IPS-18c (cell line): Measurements from ENCODE around the gene MS4A6E.
"Not testable (repeated sequence)": the region's sequence is repeated elsewhere in the genome, so short reads cannot be mapped to it uniquely, and the experiment has no call there.

ENCODE experiments used
- H3K4me3 ChIP-seq: 2 replicates; pipeline ENCODE4 v1.7.0; 2013; ENCODE audit warnings: low read depth, mild to moderate bottlenecking, low read length, moderate library complexity; ENCODE audit not compliant: insufficient read depth
- H3K9me3 ChIP-seq: one replicate; pipeline ENCODE4 v1.6.1; 2013; ENCODE audit warnings: mild to moderate bottlenecking, low read length, moderate library complexity; ENCODE audit not compliant: control insufficient read depth, insufficient read depth

MS4A6E gene

DNA sequence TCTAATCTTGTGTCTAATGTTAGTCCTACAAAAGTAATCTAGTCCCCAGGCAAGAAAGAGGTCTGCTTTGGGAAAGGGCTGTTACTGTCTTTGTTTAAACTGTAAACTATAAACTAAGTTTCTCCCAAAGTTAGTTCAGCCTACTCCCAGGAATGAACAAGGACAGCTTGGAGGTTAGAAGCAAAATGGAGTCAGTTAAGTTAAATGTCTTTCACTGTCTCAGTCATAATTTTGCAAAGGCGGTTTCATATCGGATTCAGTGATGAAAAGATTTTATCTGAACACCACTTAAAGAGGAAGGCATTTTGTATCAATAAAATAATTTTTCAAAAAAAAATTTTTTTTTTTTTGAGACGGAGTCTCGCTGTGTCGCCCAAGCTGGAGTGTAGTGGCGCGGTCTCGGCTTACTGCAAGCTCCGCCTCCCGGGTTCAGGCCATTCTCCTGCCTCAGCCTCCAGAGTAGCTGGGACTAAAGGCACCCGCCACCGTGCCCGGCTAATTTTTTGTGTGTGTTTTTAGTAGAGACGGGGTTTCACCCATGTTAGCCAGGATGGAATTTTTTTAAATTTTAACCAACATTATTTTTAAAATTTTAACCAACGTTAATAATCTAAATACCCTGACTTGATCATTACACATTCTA is 39.3 kb downstream of the MS4A6E start:
- not testable (repeated sequence) for H3K9me3 ChIP-seq, H3K4me3 ChIP-seq

GRCh38 chr11:60367009-60367408 is 40.0 kb downstream of the MS4A6E start:
- Histone ChIP-seq H3K4me3 (no peak overlapping the region), H3K9me3 (no peaks in the 10 kb centered on the region)

- H3K4me3 ChIP-seq: no peak overlapping the region
Measured at GRCh38 chr11:60367896-60368295, 40.8 kb downstream of the MS4A6E start.

DNA sequence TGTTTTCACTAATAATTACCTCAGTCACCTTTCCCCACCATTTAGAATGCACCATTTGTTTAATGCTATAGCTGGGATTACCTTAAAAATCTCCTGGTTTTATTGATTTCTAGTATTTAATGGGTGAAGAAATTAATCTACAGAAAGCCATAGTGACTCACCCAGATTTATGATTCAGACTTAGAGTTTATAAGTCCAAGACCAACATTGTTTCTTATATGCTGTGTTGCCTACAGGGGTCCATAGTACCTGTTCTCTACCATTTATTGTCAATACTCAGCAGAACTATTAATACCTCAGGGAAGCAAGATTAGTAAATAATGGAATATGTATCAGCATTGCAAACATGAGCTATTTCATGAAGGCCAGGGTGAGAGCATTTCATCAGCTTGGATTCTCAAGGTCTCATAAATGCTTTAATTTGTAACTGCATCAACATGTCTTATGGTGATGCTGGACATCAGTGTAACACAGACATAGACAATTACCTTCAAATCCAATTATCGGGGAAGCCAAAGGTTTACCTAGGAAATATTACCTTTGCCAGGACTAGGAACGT is 43.3 kb downstream of the MS4A6E start:
- H3K4me3 ChIP-seq: no peak overlapping the region

More at GRCh38 chr11:60367896-60368295, 40.8 kb downstream of the MS4A6E start:
- no peaks in the 10 kb centered on the region for H3K9me3 ChIP-seq

GRCh38 chr11:60370811-60371298 is 43.8 kb downstream of the MS4A6E start:
- no peak overlapping the region for H3K4me3 ChIP-seq
- H3K9me3 ChIP-seq: no peaks in the 10 kb centered on the region

More for the DNA sequence above, 43.3 kb downstream of the MS4A6E start:
- no peaks in the 10 kb centered on the region for H3K9me3 ChIP-seq

GRCh38 chr11:60371386-60371785 is 44.3 kb downstream of the MS4A6E start:
- Histone ChIP-seq H3K9me3 (no peaks in the 10 kb centered on the region), H3K4me3 (no peak overlapping the region)

GRCh38 chr11:60371854-60372253 is 44.8 kb downstream of the MS4A6E start:
- Histone ChIP-seq H3K4me3 (no peak overlapping the region), H3K9me3 (no peaks in the 10 kb centered on the region)

- Histone ChIP-seq H3K4me3 (no peak overlapping the region), H3K9me3 (no peaks in the 10 kb centered on the region)
Measured at GRCh38 chr11:60372767-60373166, 45.7 kb downstream of the MS4A6E start.

DNA sequence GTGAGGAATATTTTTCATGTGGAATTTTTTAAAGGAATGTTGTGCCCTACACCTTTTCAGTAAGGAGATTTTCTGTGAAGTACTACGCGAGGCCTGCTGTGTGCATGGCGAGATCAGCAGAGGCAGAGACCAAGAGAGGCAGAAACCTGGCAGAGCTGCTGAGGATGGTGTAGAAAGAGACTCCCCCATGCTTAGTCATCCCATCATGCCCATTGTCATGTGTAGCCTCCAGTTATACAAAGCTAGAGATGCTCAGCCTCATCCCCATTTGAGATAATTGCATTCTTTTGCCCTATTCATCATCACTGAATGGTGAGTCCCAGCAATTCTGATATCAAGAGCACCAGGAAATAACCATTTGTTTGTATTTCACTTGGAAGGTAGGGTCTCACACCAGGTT is 48.3 kb downstream of the MS4A6E start:
- no peaks in the 10 kb centered on the region for H3K9me3 ChIP-seq
- no peak overlapping the region for H3K4me3 ChIP-seq

GRCh38 chr11:60376601-60377000 is 49.5 kb downstream of the MS4A6E start:
- no peak overlapping the region for H3K4me3 ChIP-seq

DNA sequence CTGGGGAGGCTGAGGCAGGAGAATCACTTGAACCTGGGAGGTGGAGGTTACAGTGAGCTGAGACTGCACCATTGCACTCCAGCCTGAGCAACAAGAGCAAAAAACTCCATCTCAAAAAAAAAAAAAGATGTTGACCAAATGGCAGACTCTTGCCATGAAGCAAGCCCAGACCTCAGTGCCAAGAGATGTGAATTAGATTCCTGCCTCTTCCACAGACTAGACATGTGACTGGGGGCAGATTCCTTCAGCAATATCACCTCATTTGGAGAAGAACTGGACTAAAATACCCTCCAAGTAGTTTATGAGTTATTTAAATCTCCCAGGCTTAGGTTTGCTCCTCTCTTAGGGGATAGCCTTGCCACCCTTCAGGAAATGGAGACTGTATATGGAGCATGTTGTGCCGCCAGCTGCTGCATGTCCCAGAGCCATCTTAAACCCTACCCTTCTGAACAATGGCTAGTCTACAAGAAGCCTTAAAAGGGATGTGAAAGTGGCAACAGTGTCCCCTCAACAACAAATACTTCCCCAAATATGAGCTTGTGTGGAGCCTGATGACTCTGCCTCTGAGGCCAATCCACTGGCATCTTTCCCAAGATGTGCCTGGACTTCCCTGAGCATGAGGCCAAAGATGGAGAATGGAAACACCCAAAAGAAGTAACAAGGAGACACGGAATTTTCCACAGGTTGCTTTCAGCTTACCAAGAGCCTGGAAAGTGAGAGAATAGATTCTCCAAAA is 50.5 kb downstream of the MS4A6E start:
- H3K4me3 ChIP-seq: no peak overlapping the region
- H3K9me3 ChIP-seq: no peaks in the 10 kb centered on the region

More at GRCh38 chr11:60376601-60377000, 49.5 kb downstream of the MS4A6E start:
- H3K9me3 ChIP-seq: no peaks in the 10 kb centered on the region

DNA sequence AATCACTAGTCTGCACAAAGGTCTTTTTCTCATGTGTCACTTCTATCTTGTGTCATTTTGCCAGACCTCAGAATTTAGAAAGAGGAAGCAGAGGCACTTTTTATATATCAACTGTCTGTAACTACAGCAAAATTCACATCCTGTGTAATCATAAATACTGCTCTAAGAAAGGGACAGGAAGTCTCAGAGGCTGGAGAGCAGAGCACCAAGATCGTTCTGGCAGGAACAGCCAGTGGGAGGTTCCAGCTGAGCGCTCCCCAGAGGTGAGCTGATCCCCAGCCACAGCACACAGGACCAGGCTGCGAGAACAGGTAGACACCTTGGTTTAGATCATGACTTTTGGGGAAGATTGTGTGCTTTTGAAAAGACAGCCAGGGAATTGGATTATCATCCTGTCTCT is 51.3 kb downstream of the MS4A6E start, which contains the start of gene MS4A7:
Gene MS4A7, plus strand, starts transcription at position 179 of the 400 bp plus-strand sequence. CDS start 4,610 bp downstream, outside the sequence.
- Histone ChIP-seq H3K4me3 (no peak within 1 kb of the TSS), H3K9me3 (no peaks in the 10 kb centered on the region)

DNA sequence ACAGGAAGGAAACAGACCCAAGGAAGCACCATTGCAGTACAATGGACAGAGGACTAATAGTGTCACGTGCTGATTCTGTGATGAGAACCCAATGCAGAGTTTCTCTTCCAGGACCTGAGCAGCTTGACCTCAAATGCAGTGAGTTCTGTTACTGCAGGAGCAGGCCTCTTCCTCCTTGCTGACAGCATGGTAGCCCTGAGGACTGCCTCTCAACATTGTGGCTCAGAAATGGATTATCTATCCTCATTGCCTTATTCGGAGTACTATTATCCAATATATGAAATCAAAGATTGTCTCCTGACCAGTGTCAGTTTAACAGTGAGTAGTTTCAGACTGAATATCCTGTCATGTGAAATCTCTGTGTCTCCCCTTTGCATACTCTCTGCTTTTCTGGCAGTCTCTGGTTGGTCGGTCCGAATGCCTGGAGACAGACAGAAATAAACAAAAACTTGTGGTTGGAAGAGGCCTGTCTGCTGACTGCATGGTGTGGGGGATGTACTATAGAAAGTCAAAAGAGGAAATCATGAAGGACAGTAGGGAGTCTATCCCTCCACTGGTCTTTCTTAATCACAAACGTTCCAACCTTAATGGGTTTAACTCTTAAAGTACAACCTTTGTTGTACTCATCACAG is 62.3 kb downstream of the MS4A6E start:
- Histone ChIP-seq H3K9me3 (no peaks in the 10 kb centered on the region), H3K4me3 (no peak overlapping the region)

GRCh38 chr11:60390419-60390818 is 63.4 kb downstream of the MS4A6E start:
- Histone ChIP-seq H3K9me3 (no peaks in the 10 kb centered on the region), H3K4me3 (no peak overlapping the region)
